Activated CD4-positive, alpha-beta T cell treated with anti-CD3 and anti-CD28 coated beads, Interleukin-10, Interleukin-2, amounts not matched to agents 100 ng/mL and 50 ng/mL, durations not matched to agents 16 hours and 8 hours (primary cell): ENCODE measurements around the gene STIM2.

Experiments used
- DNase-seq: peaks from one replicate; pipeline ENCODE4 v3.0.0-alpha.2; 2020

The STIM2 gene

GRCh38 chr4:26837993-26838842, 22.4 kb upstream of the STIM2 start:
- no peak for DNase-seq

DNA sequence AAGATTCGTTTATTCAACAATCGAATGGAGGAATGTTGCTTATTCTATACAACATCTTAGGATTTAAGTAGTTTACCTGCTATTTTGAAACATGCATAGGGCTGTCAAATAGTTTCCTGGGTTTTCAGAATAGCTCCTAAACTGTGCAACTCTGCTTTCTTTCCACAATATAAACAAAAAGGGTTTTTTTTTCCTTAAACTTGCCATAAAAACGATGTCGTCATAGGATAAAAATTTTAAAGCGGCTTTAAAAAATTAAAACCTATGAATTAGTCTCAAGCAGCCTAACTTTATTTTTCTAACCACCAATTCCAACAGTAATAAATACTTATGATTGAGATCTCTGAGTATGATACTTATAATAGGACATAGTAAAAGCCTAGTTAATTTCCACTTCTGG, 21.6 kb upstream of the STIM2 start:
- DNase-seq, result no peak

- no peak for DNase-seq
Observed at GRCh38 chr4:26839534-26839951, 21.1 kb upstream of the STIM2 start.

- no peak for DNase-seq
Observed at GRCh38 chr4:26840786-26841185, 19.9 kb upstream of the STIM2 start.

DNA sequence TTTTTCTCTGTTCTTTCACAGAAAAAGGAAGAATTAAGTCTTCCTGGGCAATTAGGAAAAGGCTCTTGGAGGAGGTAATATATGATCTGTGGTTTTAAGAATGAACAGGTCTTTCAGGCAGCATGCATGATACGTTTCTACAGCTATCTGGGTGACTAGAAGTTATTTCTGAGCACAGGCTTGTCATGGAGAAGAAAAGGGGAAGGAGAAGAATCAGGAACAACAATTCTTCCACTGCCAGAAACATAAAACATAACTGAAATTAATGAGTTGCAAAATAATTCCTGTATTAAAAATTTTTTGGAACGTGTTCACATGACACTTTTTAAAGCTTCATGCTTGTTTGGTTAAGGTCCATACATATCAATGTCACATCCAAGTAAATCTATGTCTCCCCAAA, 17.7 kb upstream of the STIM2 start:
- no peak for DNase-seq

- DNase-seq, result no peak
Observed at GRCh38 chr4:26850528-26850927, 10.1 kb upstream of the STIM2 start.

- DNase-seq, result no peak
Observed at GRCh38 chr4:26851129-26851528, 9.5 kb upstream of the STIM2 start.

DNA sequence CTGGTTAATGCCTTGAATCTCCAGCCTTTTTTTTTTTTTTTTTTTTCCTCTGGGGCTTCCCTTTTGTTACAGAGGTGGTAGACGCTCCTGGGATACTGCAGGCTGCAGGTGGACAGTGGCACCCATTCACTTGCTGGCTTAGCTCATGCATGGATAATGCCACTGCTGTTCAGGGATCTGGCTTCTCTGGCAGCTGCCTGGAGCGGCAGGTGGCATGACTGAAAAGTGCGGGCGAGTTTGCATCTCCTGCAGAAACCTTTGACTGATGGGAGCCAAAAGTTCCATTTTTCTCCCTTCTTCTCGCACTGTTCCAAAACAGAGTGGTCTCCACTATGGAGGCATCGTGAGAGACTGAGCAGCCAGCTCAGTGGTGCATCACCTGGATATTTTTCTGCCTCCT, 5.9 kb upstream of the STIM2 start:
- no peak for DNase-seq

DNA sequence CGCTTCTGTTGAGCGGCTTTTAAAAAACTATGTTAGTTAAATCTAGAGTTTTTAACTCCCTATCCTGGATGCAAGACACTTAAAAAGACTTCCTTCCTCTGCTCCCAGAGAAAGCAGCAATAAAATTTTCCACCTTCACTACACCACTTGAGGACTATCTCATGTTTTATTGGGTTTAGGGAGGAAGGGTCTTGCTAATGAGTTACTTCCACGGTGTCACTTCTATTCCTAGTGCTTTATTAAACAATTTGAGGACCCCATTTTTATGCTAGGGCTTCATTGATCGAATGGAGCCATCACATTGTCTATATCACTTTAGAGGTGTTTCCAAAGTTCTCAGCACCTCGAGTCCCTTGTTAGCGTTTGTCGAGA, 3.7 kb upstream of the STIM2 start:
- no peak for DNase-seq

- DNase-seq, result peak; percentile 94
Observed at GRCh38 chr4:26857278-26858034, 3.2 kb upstream of the STIM2 start.

DNA sequence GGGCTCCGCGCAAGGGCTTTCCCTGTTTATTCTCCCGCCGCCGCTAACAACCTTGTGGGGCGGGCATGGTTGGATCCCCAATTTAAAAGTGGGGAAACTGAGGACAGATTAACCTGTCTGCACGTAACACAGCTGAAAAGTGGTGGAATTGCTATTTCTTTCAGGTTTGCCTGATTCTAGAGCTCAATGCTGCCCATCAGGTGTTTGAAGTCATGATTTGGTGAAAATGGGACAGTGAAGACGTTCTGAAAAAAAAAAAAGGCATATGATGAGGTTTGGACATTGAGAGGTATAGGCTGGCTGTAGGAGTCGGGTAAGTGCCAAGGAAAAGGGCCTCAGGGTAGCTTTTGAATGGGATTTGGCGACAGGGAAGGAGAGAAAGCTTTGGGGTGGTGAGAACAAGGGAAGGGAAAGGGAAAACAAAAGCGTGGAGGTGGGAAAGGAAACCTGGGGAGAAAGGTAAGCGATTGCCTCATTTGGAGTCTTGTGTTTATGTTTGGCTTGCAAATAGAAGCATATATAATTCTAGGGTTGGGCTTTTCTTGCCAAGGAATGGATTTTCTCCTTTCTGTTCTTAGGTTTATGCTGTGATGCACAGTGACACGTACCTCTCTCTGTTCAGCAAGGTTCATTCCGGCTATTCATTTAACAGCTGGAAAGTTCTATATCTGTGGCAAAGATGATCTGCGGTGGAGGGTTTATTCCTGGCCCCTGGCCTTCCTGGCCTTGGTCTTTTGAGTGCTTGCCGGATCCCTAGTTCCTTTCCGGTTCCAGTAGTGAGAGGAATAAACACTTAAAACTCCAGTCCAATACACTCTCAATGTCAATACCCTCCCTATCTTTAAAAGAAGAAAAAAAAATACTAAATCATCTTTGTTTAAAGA, 2.4 kb upstream of the STIM2 start:
- no peak for DNase-seq

GRCh38 chr4:26858947-26859401, 1.7 kb upstream of the STIM2 start:
- DNase-seq, result no peak

GRCh38 chr4:26859762-26860156, 882 bp upstream of the STIM2 start:
- no peak for DNase-seq

- DNase-seq, result peak; percentile 67
Observed at GRCh38 chr4:26860922-26861433, 337 bp downstream of the STIM2 start.

GRCh38 chr4:26861434-26862186, 969 bp downstream of the STIM2 start:
- peak; percentile 83 for DNase-seq

- no peak for DNase-seq
Observed at GRCh38 chr4:26862381-26862915, 1.8 kb downstream of the STIM2 start.

GRCh38 chr4:26863512-26863911, 2.9 kb downstream of the STIM2 start:
- no peak for DNase-seq

DNA sequence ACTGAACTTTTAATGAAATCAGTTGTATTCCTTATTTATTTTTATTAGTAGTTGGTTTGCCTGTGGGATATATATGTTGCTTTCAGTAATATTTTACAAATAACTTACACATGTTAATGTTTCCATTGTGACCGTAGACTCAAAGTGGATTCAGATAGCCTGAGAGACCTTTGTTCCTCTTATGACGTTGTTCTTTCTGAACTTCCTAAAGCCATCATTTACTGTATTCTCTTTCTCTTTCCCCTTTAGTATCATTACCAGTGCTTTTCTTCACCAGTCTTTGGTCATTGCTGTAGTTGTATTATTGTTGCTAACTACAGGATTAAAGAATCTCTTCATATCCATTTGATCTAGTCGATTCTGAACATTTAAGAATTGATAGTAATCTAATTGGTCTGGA, 4.3 kb downstream of the STIM2 start:
- no peak for DNase-seq

- DNase-seq, result no peak
Observed at GRCh38 chr4:26866203-26866602, 5.6 kb downstream of the STIM2 start.

DNA sequence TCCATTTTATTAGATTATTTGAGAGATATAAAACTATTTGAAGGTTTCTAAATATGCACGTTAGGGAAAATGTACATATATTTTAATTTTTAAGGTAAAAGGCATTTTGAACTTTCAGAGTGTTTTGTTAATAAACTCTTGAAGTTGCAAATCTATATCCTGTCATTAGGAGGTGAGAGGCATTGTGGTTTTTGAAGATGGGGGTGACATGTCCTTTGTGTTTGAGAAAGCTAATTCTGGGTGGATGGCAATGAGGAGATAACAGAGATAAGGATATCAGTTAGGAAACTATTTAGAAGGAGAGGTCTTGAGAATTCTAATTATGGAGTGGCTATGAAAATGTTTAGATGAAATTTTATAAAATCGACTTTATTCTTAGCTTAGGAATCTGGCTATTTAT, 6.1 kb downstream of the STIM2 start:
- no peak for DNase-seq

GRCh38 chr4:26867914-26868684, 7.5 kb downstream of the STIM2 start:
- no peak for DNase-seq
